MM.1S (cell line): ENCODE results near the gene KIFAP3.

Experiments
- DNase-seq: peaks from one replicate; pipeline ENCODE4 v3.0.0-alpha.2; 2015
- H2AFZ ChIP-seq: fragments of 300-600 bp; sonication (generic); 2 replicates; pipeline ENCODE4 v1.6.0; 2016; ENCODE audit warnings: antibody characterized with exemption, low read length
- H3F3A ChIP-seq: fragments of 300-600 bp; sonication (generic); 2 replicates; pipeline ENCODE4 v1.6.1; 2016; ENCODE audit warnings: mild to moderate bottlenecking, antibody characterized with exemption, low read length, moderate library complexity, mixed read lengths; ENCODE audit not compliant: insufficient read depth
- H3K27ac ChIP-seq: fragments of 300-600 bp; sonication (generic); 2 replicates; pipeline ENCODE4 v1.5.1; 2016; ENCODE audit warnings: mild to moderate bottlenecking, low read length
- H3K27me3 ChIP-seq: fragments of 300-600 bp; sonication (generic); replicated peaks from 2 replicates; pipeline ENCODE4 v1.6.0; 2016; ENCODE audit warnings: low read length; ENCODE audit not compliant: insufficient read depth
- H3K36me3 ChIP-seq: fragments of 300-600 bp; sonication (generic); replicated peaks from 2 replicates; pipeline ENCODE4 v1.6.1; 2016; ENCODE audit warnings: mild to moderate bottlenecking, low read length, mixed read lengths; ENCODE audit not compliant: insufficient read depth
- H3K4me1 ChIP-seq: fragments of 300-600 bp; sonication (generic); 2 replicates; pipeline ENCODE4 v1.6.1; 2016; ENCODE audit warnings: low read length, mixed read lengths
- H3K4me2 ChIP-seq: fragments of 300-600 bp; sonication (generic); 2 replicates; pipeline ENCODE4 v1.6.0; 2016; ENCODE audit warnings: low read depth, low read length
- H3K4me3 ChIP-seq: fragments of 300-600 bp; sonication (generic); 2 replicates; pipeline ENCODE4 v1.5.1; 2016; ENCODE audit warnings: low read length, mixed read lengths
- H3K79me2 ChIP-seq: fragments of 300-600 bp; sonication (generic); 2 replicates; pipeline ENCODE4 v1.6.1; 2016; ENCODE audit warnings: mixed run types, low read length, mixed read lengths
- H3K9ac ChIP-seq: fragments of 300-600 bp; sonication (generic); 2 replicates; pipeline ENCODE4 v1.6.1; 2016; ENCODE audit warnings: low read length, mixed read lengths
- H3K9me2 ChIP-seq: fragments of 300-600 bp; sonication (generic); replicated peaks from 2 replicates; pipeline ENCODE4 v1.6.1; 2016; ENCODE audit warnings: mild to moderate bottlenecking, low read length, mixed read lengths; ENCODE audit not compliant: insufficient read depth
- H3K9me3 ChIP-seq: fragments of 300-600 bp; sonication (generic); replicated peaks from 2 replicates; pipeline ENCODE4 v1.6.1; 2016; ENCODE audit warnings: mild to moderate bottlenecking, low read length, mixed read lengths; ENCODE audit not compliant: insufficient read depth
- H4K20me1 ChIP-seq: fragments of 300-600 bp; sonication (generic); 2 replicates; pipeline ENCODE4 v1.6.1; 2016; ENCODE audit warnings: mild to moderate bottlenecking, low read length, moderate library complexity, mixed read lengths; ENCODE audit not compliant: insufficient read depth
- EZH2 ChIP-seq: fragments of 300-600 bp; sonication (generic); optimal IDR thresholded peaks from 2 replicates; pipeline ENCODE3; 2017; ENCODE audit warnings: low read depth, mild to moderate bottlenecking, antibody characterized with exemption, low read length, mixed read lengths
- EZH2phosphoT487 ChIP-seq: fragments of 300-600 bp; sonication (generic); IDR thresholded peaks from 2 replicates; pipeline ENCODE4 v1.6.1; 2018; ENCODE audit warnings: antibody characterized with exemption, low read length
- TF ChIP-seq, protein P1 (sequence below): fragments of 300-600 bp; sonication (generic); IDR thresholded peaks from 2 replicates; pipeline ENCODE4 v1.5.1; 2016; ENCODE audit warnings: antibody characterized with exemption, low read length, mixed read lengths

The KIFAP3 gene

DNA sequence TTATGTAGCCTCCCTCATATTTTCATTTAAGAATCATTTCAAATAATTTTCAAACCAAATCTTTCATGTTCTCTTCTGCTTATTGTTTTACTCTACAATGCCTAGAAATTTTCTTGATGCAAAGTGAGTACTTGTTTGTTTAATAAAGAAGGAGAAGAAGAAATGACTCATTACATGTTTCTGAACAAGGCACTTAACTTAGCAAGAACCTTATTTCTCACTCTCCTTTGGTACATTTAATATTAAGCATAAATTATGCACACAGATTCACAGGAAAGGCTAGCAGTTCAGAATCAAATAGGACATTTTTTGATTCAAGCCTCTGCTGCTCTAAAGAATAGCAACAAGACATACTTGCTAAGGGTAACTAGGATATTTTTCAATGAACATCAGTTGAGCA is 189.9 kb downstream of the KIFAP3 start:
- Histone ChIP-seq H3K27me3 (no peaks in the 10 kb centered on the region), H3K36me3 (0 out of 2 replicates have a peak, but pooled peaks cover 8% of the 10 kb centered on the region), H4K20me1 (no peaks in the 10 kb centered on the region), H3K27ac (no peak overlapping the region), H3K79me2 (peaks cover 31% of the 10 kb centered on the region), H3K4me2 (no peak overlapping the region), H3F3A (no peaks in the 10 kb centered on the region), H3K9ac (no peak overlapping the region), H3K4me1 (peaks cover 9% of the 10 kb centered on the region; the same call in 1 of the 2 replicates), H3K4me3 (no peak overlapping the region), H2AFZ (no peak overlapping the region), H3K9me3 (no peaks in the 10 kb centered on the region), H3K9me2 (no peaks in the 10 kb centered on the region)
- TF ChIP-seq EZH2 (no peak), EZH2phosphoT487 (no peak)
- TF ChIP-seq, protein P1, sequence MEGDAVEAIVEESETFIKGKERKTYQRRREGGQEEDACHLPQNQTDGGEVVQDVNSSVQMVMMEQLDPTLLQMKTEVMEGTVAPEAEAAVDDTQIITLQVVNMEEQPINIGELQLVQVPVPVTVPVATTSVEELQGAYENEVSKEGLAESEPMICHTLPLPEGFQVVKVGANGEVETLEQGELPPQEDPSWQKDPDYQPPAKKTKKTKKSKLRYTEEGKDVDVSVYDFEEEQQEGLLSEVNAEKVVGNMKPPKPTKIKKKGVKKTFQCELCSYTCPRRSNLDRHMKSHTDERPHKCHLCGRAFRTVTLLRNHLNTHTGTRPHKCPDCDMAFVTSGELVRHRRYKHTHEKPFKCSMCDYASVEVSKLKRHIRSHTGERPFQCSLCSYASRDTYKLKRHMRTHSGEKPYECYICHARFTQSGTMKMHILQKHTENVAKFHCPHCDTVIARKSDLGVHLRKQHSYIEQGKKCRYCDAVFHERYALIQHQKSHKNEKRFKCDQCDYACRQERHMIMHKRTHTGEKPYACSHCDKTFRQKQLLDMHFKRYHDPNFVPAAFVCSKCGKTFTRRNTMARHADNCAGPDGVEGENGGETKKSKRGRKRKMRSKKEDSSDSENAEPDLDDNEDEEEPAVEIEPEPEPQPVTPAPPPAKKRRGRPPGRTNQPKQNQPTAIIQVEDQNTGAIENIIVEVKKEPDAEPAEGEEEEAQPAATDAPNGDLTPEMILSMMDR: no peak
- DNase-seq: no peak

DNA sequence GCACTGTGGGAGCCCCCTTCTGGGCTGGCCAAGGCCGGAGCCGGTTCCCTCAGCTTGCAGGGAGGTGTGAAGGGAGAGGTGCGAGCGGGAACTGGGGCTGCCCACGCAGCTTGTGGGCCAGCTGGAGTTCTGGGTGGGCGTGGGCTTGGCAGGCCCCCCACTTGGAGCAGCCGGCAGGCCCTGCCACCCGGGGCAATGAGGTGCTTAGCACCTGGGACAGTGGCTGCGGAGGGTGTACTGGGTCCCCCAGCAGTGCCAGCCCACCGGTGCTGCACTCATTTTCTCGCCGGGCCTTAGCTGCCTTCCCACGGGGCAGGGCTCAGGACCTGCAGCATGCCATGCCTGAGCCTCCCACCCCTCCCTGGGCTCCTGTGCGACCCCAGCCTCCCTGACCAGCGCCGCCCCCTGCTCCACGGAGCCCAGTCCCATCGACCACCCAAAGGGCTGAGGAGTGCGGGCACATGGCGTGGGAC is 192.4 kb downstream of the KIFAP3 start:
- no peak overlapping the region for H3K9ac ChIP-seq
- peaks cover 9% of the 10 kb centered on the region; the same call in 1 of the 2 replicates for H3K4me1 ChIP-seq
- DNase-seq: no peak
- TF ChIP-seq, protein P1: no peak
- TF ChIP-seq EZH2phosphoT487 (no peak), EZH2 (no peak)
- no peaks in the 10 kb centered on the region for H3K27me3 ChIP-seq
- no peak overlapping the region for H3K27ac ChIP-seq
- no peaks in the 10 kb centered on the region for H3K9me3 ChIP-seq
- H2AFZ ChIP-seq: no peak overlapping the region
- H3F3A ChIP-seq: no peaks in the 10 kb centered on the region
- no peaks in the 10 kb centered on the region for H4K20me1 ChIP-seq
- no peaks in the 10 kb centered on the region for H3K9me2 ChIP-seq
- no peak overlapping the region for H3K4me2 ChIP-seq
- peaks cover 12% of the 10 kb centered on the region; the same call in 1 of the 2 replicates for H3K79me2 ChIP-seq
- no peak overlapping the region for H3K4me3 ChIP-seq
- no peaks in the 10 kb centered on the region for H3K36me3 ChIP-seq

DNA sequence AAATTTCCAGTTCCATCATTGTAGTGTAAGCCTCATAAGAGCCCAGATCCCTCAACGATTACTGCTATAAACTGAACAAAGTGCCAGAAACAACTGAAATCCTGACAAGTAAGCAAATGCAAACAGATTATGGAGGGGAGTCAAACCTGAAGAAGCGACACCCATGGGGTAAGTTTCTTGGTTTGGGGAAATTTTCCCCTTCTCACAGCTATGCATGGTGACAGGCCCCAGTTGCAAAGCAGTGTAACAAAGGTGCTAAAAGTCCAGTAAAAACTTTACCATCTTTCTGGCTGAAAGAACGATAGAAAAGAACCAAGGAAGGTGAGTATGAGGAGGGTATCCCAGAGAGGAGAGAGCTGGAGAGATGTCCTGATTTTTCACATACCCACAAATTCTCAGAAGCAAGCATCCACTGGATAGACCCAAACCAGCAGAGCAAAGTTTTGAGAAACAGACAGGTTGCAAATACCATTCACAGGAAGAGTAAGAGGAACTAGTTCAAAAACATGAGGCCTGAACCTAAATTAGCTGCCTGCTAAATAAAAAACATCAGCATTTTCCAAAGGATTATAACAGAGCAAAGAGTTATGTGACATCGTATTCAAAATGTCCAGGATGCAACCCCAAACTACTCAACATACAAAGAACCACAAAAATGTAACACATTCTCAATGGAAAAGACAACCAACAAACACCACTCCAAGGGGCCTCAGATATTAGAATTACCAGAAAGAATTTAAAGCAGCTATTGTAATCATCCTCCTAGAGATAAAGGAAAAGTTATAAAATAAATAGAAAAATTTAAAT is 195.3 kb downstream of the KIFAP3 start:
- H3K27ac ChIP-seq: no peak overlapping the region
- TF ChIP-seq EZH2: no peak
- TF ChIP-seq, protein P1: no peak
- TF ChIP-seq EZH2phosphoT487: no peak
- no peak for DNase-seq
- no peak overlapping the region for H3K4me2 ChIP-seq
- 0 out of 2 replicates have a peak, but pooled peaks cover 4% of the 10 kb centered on the region for H3K36me3 ChIP-seq
- no peaks in the 10 kb centered on the region for H3K9me2 ChIP-seq
- H3K4me3 ChIP-seq: no peak overlapping the region
- no peak overlapping the region for H3K9ac ChIP-seq
- H3K27me3 ChIP-seq: no peaks in the 10 kb centered on the region
- H3K4me1 ChIP-seq: no peaks in the 10 kb centered on the region
- no peaks in the 10 kb centered on the region for H4K20me1 ChIP-seq
- H2AFZ ChIP-seq: no peak overlapping the region
- H3K9me3 ChIP-seq: no peaks in the 10 kb centered on the region
- H3K79me2 ChIP-seq: peaks cover 10% of the 10 kb centered on the region; the same call in 1 of the 2 replicates
- H3F3A ChIP-seq: no peaks in the 10 kb centered on the region
